SIG-M5 (cell line): ENCODE results near the gene TUBGCP3.

ENCODE experiments used
- DNase-seq: peaks from one replicate; lab custom pipeline; 2025; lab: John Stamatoyannopoulos, UW

The TUBGCP3 gene

DNA sequence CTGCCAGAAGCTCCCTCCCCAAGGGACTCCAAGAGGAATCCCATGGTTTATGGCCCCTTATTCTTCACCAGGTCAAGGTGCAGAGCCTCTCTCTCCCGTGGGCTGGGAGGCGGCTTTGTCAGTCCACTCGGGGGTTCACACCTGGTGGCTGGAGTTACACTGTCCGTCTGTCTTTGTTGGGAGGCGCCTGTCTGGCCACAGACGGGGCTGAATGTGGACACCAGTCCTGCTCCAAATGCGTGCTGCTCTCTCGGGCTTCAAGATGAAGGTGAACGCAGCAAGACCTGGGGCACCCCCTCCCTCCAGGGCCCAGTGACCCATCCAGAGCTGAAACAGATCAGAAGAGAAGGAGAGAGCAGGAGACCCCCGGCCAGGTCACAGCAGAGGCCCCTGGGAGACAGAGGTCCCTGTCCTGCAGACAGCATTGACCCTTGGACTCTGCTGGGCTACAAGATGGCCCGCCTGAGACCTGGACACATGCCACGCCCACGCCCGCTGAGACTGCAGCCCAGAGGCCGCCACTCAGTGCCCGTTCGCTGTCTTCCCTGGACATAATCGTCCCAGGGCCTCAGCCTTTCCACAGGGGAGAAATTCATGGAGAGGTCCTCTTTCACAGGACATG is 29.9 kb upstream of the TUBGCP3 start:
- DNase-seq = no peak

DNA sequence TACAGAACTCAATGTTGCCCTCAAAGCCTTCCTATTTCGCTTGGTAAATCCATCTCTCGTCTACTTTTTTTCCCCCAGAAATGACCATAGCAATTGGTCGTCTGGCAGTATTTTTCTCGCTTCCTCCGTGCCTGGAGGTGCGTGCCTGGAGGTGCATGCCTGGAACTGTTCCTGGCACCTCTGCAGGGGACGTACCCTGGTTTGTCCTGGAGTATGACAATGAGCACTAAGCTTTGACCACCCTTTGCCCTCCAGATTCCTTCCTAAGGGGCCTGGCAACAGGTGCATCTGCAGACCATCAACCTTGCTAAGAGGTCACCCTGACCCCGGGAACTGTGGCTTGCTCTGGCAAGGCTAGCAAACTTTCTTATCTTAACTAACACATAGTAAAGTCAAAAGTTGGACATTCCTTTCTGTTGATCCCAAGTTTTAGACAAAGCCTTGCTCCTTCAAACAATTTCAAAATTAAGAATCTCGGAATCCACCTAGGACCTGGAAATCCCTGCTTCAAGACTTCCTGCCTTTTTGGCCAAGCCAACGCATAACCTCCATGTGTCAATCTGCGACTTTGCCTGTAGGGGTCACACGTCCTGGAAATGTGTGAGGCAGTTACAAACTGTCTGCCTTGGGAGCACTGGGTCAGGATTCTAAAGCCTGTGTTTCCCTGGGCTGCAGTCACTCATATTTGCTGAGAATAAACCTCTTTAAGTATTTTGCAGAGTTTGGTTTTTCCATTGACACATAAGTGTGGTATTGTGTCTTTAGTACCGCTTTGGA is 28.8 kb upstream of the TUBGCP3 start:
- no peak for DNase-seq

DNA sequence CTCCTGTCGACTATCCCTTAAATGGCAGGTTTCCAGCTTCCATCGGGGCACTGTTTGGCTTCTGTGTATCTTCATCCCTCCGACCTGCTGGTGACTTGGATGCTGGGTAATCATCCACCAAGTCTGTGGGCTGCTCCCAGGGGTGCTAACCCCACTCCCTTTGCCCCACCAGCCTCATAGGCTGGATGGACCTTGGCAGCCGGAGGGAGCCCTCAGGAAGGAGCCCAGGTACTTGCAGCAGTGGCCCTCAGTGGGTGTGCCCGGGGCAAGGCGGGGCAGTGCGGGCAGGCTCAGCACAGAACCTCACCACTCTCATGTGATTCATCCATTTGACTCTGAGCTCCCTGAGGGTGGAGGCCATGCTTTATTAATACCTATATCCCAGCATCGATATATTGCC is 27.4 kb upstream of the TUBGCP3 start:
- no peak for DNase-seq

DNA sequence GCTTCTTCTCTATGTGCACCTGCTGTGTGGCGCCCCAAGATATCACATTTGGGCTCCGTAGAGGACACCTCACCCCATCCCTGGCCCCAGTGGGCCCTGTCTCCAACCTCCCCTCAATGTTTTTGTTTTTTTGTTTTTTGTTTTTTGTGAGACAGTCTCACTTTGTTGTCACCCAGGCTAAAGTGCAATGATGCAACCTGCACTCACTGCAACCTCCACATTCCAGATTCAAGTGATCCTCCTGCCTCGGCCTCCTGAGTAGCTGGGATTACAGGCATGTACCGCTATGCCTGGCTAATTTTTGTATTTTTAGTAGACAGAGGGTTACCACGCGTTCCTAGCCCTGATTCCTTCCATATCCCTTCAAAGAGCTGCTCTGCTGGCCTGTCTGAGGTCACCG is 26.9 kb upstream of the TUBGCP3 start:
- no peak for DNase-seq

DNA sequence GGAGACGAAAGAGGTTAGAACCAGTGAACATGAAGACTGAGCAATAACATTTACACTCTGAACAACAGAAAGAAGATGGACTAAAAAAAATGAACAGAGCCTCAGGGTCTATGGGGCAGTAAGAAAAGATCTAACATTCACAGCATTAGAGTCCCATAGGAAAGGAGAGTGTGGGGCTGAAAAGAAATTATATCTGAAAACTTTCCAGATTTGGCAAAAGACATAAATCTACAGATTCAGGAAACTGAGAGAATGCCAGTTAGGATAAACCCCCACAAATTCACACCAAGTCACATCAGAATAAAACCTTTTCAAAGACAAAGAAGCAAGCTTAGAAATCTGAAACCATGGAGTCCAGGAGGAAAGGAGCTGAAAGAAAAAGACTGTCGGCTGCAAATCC is 20.3 kb upstream of the TUBGCP3 start:
- DNase-seq = no peak

DNA sequence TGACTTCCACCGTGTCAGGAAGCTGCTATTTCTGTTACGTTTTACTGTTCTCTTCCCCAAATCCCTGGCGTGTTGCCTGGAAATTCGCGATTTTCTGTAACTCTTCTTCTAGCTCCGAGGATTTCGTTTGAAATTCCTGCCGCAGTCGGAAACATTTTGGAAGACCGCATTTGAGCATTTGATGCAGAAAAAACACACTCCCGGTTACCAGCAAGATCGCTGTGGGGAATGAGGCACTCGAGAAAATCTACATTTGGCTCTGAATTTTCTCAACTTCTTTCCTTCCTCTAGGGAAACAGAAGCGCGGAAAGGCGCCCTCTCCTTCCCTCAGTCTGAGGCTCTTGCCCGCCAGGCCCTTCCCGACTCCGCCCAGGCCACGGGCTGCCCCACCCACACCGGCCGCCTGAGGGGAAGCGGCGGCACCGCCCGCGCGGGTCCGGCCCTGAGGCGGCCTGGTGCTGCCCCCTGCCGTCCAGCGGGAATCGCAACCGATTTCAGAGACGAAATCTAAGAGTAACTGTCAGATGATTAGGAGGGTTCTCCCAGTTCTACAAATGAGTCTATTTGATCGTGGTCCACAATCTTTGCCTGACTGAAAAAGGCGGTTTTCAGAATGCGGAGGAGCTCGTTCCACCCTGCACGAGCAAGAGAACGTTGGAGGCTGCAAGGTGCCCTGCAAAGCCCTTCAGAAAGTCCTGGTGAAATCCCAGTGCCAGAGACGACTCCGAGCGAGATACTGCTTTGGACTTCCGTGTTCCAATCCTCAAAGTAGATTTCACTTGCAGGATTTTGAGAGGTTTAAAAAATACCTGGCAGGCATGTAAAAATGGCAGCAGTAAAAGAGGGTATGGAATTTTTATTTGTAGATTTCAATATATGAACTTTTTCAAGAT is 18.4 kb upstream of the TUBGCP3 start:
- DNase-seq = peak; percentile 48

DNA sequence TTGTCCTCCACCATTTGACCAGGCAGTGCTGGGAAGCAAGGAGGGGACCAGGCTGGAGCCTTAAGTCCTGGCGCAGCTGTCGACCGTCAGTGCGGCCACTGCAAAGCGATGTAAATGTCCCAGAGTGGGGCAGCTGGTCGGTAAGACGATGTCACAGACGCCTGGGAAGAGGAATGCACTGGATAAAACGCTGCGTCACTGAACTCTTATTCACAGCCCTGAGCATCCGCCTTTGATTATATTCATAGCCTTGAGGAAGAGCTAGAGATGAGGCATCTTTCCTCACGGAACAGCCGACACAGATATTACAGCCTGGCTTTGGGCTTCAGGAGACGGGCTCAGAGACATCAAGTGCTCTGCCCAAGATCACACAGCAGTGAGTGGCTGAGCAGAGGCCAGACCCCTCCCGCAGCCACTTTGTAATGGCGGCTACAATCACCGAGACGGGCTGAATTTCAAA is 17.6 kb upstream of the TUBGCP3 start:
- DNase-seq = no peak

DNA sequence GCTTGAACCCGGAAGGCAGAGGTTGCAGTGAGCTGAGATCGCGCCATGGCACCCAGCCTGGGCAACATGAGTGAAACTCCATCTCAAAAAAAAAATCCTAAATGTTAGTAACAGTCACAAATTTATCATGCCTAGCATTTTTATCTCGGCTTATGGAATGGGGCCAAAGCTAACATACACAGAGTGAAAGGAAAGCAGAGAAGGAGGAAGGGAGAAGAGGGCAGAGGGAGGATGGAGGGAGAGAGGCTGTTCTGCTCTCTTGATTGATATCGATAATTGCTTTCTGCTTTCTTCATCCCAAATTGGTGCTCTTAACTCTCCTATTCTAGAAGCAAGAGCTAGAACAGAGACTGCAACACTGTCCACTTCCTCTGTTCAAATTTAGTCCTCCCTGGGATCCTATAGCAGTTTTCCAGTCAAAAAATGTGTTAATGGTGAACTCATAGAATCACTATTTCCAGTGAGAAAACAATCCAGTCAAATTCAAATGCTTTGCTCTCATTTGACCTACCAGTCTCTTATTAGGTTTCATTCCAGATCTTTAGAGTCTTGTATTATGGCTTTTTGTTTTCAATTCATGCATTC is 15.8 kb upstream of the TUBGCP3 start:
- DNase-seq = no peak

DNA sequence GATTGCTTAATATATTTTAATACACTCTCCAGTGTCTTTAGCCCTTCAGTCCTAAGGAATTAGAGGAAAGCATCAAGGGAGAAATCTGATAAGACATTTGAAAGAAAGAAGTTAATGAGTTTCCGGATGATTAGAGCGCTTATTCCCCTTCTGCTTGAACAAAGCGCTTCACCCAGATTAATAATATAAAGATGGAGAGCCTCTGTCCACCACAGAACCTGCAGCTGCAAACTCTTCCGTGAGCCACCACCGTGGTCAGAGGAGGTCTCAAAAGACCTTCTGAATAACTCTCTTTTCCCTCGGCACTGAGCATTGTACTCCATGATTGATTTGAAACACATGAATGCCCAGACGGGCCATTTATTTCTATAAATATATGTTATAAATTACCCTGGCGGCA is 14.2 kb upstream of the TUBGCP3 start:
- no peak for DNase-seq

DNA sequence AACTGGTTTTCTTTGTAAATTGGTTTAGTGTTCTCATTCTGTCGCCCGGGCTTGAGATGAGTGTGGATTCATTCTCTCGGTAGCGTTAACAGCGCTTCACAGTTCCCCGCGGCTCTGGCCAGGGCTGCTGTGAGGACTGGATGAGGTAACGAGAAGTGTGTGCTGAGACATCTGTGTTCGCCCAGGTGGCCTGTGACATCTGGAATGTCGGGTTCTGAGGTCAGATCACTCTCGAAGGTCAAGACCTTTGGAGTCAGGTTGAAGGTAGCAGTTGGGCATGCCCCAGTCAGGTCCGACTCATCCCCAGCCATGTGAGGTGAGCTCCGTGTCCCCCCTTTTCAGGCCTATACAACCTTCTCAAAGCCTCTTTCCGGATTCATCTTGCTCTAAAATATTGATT is 13.4 kb upstream of the TUBGCP3 start:
- no peak for DNase-seq

DNA sequence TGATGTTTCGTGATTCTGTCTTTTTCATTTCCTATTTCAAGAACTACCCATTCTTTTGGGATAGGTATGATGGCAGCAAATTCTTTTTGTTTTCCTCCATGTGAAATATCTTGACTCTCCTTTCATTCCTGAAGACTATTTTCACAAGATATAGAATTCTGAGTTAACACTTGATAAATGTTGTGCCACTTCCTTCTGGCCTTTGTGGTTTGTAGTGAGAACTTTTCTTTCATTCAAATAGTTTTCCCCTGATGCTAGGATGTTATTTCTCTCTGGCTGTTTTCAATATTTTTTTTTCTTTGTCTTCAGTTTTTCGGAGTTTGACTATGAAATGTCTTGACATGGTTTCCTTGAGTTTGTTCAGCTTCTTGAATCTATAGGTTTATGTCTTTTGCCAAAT is 8.3 kb upstream of the TUBGCP3 start:
- no peak for DNase-seq

DNA sequence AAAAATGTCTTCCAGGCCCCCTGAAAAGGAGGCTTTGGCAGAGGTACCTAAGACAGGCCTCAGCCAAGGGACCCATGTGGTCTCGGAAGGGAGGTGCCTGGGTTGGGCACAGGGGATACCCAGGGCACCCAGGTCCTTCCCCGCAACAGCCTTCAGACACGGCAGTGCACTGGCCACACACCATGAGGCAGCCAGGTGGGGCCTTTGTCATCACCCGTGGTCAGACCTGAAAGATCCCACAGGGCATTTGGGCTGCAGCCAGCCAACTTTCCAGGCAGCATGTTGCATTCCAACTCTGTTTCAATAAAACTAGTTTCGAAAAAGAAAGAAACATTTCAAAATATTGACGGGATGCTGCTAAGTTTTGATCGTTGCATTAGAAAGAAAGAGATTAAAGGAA is 4.7 kb upstream of the TUBGCP3 start:
- DNase-seq = no peak

DNA sequence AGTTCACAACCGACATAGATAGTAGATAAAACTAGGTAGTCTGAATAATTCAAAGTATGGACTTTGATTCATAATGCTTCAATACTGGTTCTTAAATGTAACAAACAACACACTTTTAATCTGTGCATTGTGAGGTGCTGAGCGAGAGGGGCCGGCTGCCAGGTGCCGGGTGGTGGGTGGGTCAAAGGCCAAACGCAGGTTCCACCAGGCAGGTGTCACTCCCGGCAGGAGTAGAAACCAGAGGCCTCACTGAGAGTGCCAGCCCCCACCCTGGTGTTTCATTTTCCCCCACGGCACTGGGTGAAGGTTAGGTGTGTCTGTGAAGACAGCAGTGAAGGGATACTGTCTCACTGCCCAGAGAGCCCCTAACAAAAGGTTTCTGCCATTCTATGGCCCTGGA is 4.2 kb upstream of the TUBGCP3 start:
- DNase-seq = no peak

DNA sequence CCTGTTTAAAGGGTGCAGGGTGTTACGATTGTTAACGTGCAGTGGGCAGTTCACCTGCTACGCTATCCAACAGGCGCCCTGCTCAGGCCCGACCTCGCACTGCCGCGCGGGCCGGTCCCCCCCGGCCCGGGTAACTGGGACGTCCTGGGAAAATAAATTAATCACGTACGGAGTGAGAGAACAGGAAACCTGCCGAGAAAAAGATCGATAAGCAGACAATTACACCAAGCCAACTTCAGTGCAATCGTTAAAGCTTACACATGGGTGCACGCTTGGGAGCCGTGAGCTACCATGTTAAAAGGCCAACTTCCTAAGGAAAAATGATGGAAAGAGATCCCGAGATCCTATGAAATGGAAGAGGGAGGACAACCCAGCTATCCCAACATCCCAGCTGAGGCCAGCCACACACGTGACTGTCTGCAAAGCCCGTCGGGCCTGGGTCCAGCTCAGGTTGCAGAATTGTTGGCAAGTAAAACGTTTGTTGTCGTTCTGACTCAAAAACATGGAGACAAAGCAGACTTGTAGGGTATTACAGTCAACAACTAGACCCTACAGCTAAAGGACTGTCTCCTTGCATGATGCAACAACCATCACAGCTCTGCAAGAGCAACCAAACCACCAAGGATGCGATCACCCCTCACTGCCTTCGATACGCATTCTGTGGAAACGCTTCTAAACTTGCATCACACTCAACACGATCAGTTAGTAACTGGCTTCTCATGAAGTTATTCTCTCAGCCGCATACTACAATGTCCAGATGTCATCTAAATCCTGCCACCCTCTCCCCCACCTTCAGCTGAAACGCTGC is 741 bp upstream of the TUBGCP3 start:
- peak; percentile 91 for DNase-seq

DNA sequence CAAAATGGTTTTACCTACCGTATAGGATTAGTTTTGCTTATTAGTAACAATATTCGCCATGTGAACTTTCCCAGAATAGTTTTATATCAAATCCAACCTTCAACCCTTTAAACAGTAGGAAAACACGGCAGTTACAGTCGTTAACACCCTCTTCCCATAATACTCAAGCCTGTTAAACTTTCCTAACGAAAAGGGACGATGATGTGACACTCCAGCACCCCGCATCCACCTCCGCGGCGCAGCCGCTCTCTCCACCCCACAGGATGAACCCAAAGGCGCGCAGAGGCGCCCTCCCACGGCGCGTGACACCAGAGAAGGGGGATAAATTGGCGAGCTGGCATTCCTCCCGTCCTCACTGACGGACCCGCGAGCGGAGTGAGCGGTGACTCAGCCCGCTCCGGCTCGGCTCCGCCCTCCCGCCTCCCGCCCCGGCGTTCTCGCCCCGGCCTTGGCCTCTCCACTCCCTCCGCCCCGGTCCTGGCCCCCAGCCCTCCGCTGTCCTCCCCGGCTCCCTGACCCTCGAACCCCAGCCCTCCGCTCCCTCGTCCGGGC is 665 bp downstream of the TUBGCP3 start:
- peak; percentile 58 for DNase-seq

DNA sequence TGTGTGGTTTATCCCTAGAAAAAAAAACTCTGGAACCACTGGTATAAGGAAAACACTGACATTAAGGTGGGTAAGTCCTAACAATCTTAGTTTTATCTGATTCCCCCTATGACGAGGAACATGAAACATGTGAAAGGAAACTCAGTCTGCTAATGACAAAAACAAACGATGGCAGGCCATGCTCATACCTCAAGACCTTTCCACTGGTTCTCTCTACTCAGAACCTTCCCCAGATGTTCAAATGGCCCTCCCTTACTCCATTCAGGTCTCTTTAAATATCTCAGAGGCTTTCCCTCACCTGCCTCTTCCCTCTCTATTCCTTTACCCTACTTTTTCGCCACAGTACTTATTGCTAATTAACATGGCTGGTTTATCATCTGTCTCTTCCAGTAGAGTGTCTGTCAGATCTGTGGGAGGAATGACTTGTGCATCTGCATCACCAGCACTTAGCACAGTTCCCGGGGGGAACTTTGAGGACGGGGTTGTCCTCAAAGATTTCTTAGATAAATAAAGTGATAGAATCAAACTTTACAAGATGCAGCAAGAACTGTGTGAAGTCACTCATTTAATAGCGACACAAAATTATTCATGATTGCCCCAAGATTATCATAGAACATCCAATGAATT is 1.5 kb downstream of the TUBGCP3 start:
- no peak for DNase-seq

DNA sequence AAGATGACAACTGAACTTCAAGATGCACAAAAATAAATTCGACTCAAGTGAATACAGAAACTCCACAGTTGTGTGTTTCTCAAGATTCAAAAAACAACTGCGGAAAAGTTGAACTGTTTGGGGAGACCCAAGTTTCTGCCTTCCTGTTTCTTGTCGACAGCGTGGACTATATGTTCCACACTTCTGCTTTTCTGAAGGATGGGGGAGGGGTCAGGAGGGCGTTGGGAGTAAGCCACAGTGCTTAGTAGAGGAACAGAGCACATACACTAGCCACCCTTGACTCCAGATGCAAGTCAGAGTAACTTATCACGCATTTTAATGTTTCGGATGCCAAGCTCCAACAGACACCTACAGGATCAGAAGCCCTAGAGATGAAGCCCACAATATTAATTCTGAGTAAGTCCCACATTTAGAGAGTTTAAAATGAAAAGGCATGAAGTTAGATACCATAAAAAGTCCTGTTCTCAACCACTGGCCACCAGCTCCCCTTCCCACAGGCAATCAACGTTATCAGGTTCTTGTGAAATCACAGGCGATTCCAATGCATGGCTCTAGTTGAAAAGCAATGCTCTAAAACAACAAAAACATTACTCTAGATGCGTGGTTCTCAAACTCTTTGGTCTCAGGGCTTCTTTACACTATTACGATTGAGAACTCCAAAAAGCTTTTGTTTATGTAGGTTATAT is 4.2 kb downstream of the TUBGCP3 start:
- DNase-seq = peak; percentile 97

DNA sequence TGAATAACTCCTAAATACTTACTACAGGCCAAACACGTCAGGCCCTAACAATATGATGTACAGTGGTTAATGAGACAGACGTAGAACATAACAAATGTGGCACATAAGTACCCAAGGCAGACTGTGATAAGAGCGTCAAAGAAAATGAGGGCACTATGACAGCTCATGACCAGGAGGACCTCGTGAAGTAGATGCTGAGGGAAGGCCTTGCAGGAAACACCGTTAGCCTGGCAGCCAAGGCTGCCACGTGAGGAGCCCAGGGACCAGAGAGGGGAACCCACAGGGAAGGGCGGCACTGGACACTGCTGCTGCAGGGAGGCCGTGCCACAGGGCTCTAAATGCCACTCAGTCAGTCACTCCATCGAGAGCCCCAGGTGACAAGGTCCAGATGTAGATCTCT is 5.7 kb downstream of the TUBGCP3 start:
- DNase-seq = no peak

DNA sequence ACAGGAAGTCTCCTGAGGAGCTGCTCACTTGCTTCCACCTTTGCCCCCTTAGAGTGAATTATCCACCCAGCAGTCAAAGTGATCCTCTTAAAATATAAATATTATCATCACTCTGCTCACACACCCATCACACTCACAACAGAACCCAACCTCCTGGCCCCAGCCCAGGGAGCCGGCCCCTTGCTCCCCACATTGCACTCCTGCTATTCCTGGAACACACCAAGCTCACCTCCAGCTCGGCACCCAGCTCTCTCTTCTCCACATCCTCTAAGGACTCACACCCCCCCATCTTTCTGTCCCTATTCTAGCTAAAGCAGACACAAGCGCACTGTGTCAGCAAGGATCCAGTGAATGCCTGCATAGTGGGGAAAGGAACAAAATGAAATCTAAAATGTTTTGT is 7.0 kb downstream of the TUBGCP3 start:
- DNase-seq = no peak

DNA sequence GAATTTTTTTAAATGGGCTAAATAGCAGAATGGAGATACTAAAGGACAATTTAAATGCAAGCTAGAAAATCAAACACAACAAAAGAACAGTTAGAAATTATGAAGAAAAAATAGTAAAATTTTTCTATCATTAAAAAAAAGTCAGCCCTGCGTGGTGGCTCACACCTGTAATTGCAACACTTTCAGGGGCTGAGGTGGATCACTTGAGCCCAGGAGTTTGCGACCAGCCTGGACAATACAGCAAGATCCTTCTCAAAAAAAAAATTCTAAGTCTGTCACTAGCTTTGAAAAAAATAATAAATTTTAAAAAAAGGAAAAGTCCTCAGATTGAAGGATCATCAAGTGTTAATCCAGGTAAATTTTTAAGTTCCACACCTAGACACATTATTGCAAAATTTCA is 7.7 kb downstream of the TUBGCP3 start:
- DNase-seq = no peak
